Right atrium auricular region (tissue), 2 donors: ENCODE results near the gene ARL5A. TPM values are rescaled to one million over a fixed set of nuclear protein-coding genes. Genes with fewer than 3 reads are reported as not detected.

Experiments
- DNase-seq: peaks from one replicate; pipeline ENCODE4 v3.0.0-alpha.2; 2019; ENCODE audit warnings: low spot score
- H3K27ac ChIP-seq, 2 donors: fragments of 200-600 bp; sonication (generic); 1 replicate in 1 of 2; 2 replicates in 1 of 2; pipeline ENCODE4 v1.5.1; 2016 to 2019
- H3K27me3 ChIP-seq, 2 donors: fragments of 200-600 bp; sonication (generic); one replicate each; pipeline versions ENCODE4 v1.5.1 to v1.6.0; 2017 to 2019
- H3K36me3 ChIP-seq: fragments of 200-600 bp; sonication (generic); one replicate; pipeline ENCODE4 v1.5.1; 2016
- H3K4me1 ChIP-seq, 2 donors: fragments of 200-600 bp; sonication (generic); one replicate each; pipeline versions ENCODE4 v1.5.1 to v1.6.0; 2017 to 2019
- H3K4me3 ChIP-seq, 2 donors: fragments of 200-600 bp; sonication (generic); 1 replicate in 1 of 2; 2 replicates in 1 of 2; pipeline ENCODE4 v1.5.1; 2017 to 2019; ENCODE audit warnings: mild to moderate bottlenecking in 1 of 2, moderate library complexity in 1 of 2
- H3K9me3 ChIP-seq, 2 donors: fragments of 200-600 bp; sonication (generic); one replicate each; pipeline ENCODE4 v1.5.1; 2019
- total RNA-seq, 2 donors: library from RNA; depleted of rRNA; stranded (reverse); fragments of >200 nt; gene quantifications; one replicate each; pipeline ENCODE4 v1.1.0, GENCODE V29; 2016
- TF ChIP-seq, protein P1 (sequence below), 2 donors: fragments of 200-600 bp; sonication (generic); IDR thresholded peaks; one replicate each; pipeline ENCODE4 v1.5.1; 2019; ENCODE audit warnings: antibody characterized with exemption in 2 of 2

The ARL5A gene
- total RNA-seq, 2 donors from 2014 or later = 69.3 to 82.1 TPM

- no peak for DNase-seq
- TF ChIP-seq, protein P1, sequence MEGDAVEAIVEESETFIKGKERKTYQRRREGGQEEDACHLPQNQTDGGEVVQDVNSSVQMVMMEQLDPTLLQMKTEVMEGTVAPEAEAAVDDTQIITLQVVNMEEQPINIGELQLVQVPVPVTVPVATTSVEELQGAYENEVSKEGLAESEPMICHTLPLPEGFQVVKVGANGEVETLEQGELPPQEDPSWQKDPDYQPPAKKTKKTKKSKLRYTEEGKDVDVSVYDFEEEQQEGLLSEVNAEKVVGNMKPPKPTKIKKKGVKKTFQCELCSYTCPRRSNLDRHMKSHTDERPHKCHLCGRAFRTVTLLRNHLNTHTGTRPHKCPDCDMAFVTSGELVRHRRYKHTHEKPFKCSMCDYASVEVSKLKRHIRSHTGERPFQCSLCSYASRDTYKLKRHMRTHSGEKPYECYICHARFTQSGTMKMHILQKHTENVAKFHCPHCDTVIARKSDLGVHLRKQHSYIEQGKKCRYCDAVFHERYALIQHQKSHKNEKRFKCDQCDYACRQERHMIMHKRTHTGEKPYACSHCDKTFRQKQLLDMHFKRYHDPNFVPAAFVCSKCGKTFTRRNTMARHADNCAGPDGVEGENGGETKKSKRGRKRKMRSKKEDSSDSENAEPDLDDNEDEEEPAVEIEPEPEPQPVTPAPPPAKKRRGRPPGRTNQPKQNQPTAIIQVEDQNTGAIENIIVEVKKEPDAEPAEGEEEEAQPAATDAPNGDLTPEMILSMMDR (IDR thresholded peaks at IDR 0.05) = no peak
- no peaks in the 10 kb centered on the region for H3K36me3 ChIP-seq
- H3K9me3 ChIP-seq = no peaks in the 10 kb centered on the region
- no peak overlapping the region for H3K4me3 ChIP-seq
- no peak overlapping the region for H3K27ac ChIP-seq
- peaks cover 0 to 1% of the 10 kb centered on the region in 2 donors for H3K4me1 ChIP-seq
- H3K27me3 ChIP-seq = no peaks in the 10 kb centered on the region
Measured at GRCh38 chr2:151837926-151838325, 9.7 kb upstream of the ARL5A start.

DNA sequence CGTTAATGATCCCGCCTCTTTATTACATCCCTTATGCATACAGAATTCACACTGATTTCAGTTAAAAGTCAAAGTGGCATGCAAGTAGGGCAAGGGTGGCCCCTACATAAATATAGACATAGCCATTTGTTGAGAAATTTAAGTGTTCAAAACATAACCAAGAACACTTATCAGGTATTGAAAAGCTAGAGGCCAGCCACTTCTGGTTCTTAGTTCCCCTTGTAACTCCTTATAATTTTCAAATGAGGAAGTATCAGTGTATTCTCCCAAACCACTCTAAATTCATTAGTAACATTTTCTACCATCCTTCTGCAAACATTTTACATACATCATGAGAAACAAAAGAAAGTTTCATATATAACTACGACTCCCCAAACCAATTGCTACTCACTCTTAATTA is 5.8 kb upstream of the ARL5A start:
- no peak for DNase-seq
- H3K36me3 ChIP-seq = no peaks in the 10 kb centered on the region
- TF ChIP-seq, protein P1 (IDR thresholded peaks at IDR 0.05) = no peak
- no peak overlapping the region for H3K4me3 ChIP-seq
- H3K4me1 ChIP-seq = peaks cover 0 to 4% of the 10 kb centered on the region in 2 donors
- no peak overlapping the region for H3K27ac ChIP-seq
- no peaks in the 10 kb centered on the region for H3K27me3 ChIP-seq
- no peaks in the 10 kb centered on the region for H3K9me3 ChIP-seq

GRCh38 chr2:151830961-151831360 is 2.7 kb upstream of the ARL5A start:
- no peaks in the 10 kb centered on the region for H3K27me3 ChIP-seq
- DNase-seq = no peak
- TF ChIP-seq, protein P1 (IDR thresholded peaks at IDR 0.05) = no peak
- H3K27ac ChIP-seq = no peak overlapping the region
- H3K9me3 ChIP-seq = no peaks in the 10 kb centered on the region
- H3K4me1 ChIP-seq = peaks cover 0 to 23% of the 10 kb centered on the region in 2 donors
- no peaks in the 10 kb centered on the region for H3K36me3 ChIP-seq
- no peak overlapping the region for H3K4me3 ChIP-seq

- DNase-seq = no peak
- TF ChIP-seq, protein P1 (IDR thresholded peaks at IDR 0.05) = no peak
- H3K4me3 ChIP-seq = peak overlapping the region; percentile 92 to 95
- H3K9me3 ChIP-seq = no peaks in the 10 kb centered on the region
- H3K27ac ChIP-seq = peak overlapping the region; percentile 92 to 94
- H3K36me3 ChIP-seq = no peaks in the 10 kb centered on the region
- H3K4me1 ChIP-seq = peaks cover 0 to 43% of the 10 kb centered on the region in 2 donors
- no peaks in the 10 kb centered on the region for H3K27me3 ChIP-seq
Measured at GRCh38 chr2:151828890-151829324, 686 bp upstream of the ARL5A start.

GRCh38 chr2:151827564-151828142 is 568 bp downstream of the ARL5A start:
- DNase-seq = no peak
- peaks cover 0 to 55% of the 10 kb centered on the region in 2 donors for H3K4me1 ChIP-seq
- TF ChIP-seq, protein P1 (IDR thresholded peaks at IDR 0.05) = no peak
- H3K9me3 ChIP-seq = no peaks in the 10 kb centered on the region
- H3K4me3 ChIP-seq = peak overlapping the region; percentile 92 to 95
- H3K27me3 ChIP-seq = no peaks in the 10 kb centered on the region
- peak overlapping the region; percentile 92 to 94 for H3K27ac ChIP-seq
- no peaks in the 10 kb centered on the region for H3K36me3 ChIP-seq

GRCh38 chr2:151826737-151827157 is 1.5 kb downstream of the ARL5A start:
- H3K9me3 ChIP-seq = no peaks in the 10 kb centered on the region
- no peak for DNase-seq
- no peaks in the 10 kb centered on the region for H3K36me3 ChIP-seq
- H3K27me3 ChIP-seq = no peaks in the 10 kb centered on the region
- H3K4me1 ChIP-seq = peaks cover 0 to 60% of the 10 kb centered on the region in 2 donors
- H3K4me3 ChIP-seq = peak overlapping the region; percentile 92 to 95
- peak overlapping the region; percentile 92 to 94 for H3K27ac ChIP-seq
- TF ChIP-seq, protein P1 (IDR thresholded peaks at IDR 0.05) = no peak
